Loucy (cell line): Measurements from ENCODE around the gene BABAM2.

Source experiments
- H2AFZ ChIP-seq: fragments of 200-600 bp; sonication (generic); 2 replicates; pipeline ENCODE4 v1.6.0; 2016; ENCODE audit warnings: antibody characterized with exemption, mild to moderate bottlenecking, low read length, moderate library complexity
- H3F3A ChIP-seq: fragments of 200-600 bp; 2 replicates; pipeline ENCODE4 v1.6.0; 2016; ENCODE audit warnings: antibody characterized with exemption, low read depth, mild to moderate bottlenecking
- H3K27me3 ChIP-seq: fragments of 200-600 bp; sonication (generic); 2 replicates; pipeline ENCODE4 v1.6.1; 2014; ENCODE audit warnings: low read length, mild to moderate bottlenecking; ENCODE audit not compliant: insufficient read depth, poor library complexity, severe bottlenecking
- H3K36me3 ChIP-seq: fragments of 200-600 bp; sonication (generic); 2 replicates; pipeline ENCODE4 v1.6.1; 2016; ENCODE audit warnings: low read length; ENCODE audit not compliant: insufficient read depth
- H3K4me1 ChIP-seq: fragments of 200-600 bp; sonication (generic); 2 replicates; pipeline ENCODE4 v1.5.1; 2014; ENCODE audit warnings: low read length, mild to moderate bottlenecking; ENCODE audit not compliant: insufficient read depth, poor library complexity, severe bottlenecking
- H3K4me2 ChIP-seq: fragments of 200-600 bp; sonication (generic); 2 replicates; pipeline ENCODE4 v1.6.0; 2014; ENCODE audit warnings: antibody characterized with exemption, low read length, low read depth, mild to moderate bottlenecking; ENCODE audit not compliant: poor library complexity, severe bottlenecking
- H3K4me3 ChIP-seq: fragments of 200-600 bp; sonication (generic); 2 replicates; pipeline ENCODE4 v1.5.1; 2014; ENCODE audit warnings: low read length, mild to moderate bottlenecking, mixed read lengths; ENCODE audit not compliant: poor library complexity, severe bottlenecking
- H3K79me2 ChIP-seq: fragments of 200-600 bp; sonication (generic); 2 replicates; pipeline ENCODE4 v1.6.1; 2014; ENCODE audit warnings: low read length; ENCODE audit not compliant: insufficient read depth
- H3K9ac ChIP-seq: fragments of 200-600 bp; sonication (generic); 2 replicates; pipeline ENCODE4 v1.6.0; 2014; ENCODE audit warnings: mild to moderate bottlenecking, low read depth, low read length, moderate library complexity; ENCODE audit not compliant: poor library complexity, severe bottlenecking
- H3K9me2 ChIP-seq: fragments of 200-600 bp; sonication (generic); replicated peaks from 2 replicates; pipeline ENCODE4 v1.6.1; 2016; ENCODE audit warnings: low read depth, low read length, mixed read lengths
- H3K9me3 ChIP-seq: fragments of 200-600 bp; sonication (generic); 2 replicates; pipeline ENCODE4 v1.6.1; 2014; ENCODE audit warnings: mild to moderate bottlenecking, antibody characterized with exemption, low read length, low read depth; ENCODE audit not compliant: insufficient read depth
- H4K20me1 ChIP-seq: fragments of 200-600 bp; sonication (generic); 2 replicates; pipeline ENCODE4 v1.6.0; 2014; ENCODE audit warnings: antibody characterized with exemption, low read length, mild to moderate bottlenecking; ENCODE audit not compliant: insufficient read depth, poor library complexity, severe bottlenecking
- CTCF ChIP-seq: fragments of 200-600 bp; sonication (generic); conservative IDR thresholded peaks from 2 replicates; pipeline ENCODE4 v1.5.1; 2014; ENCODE audit warnings: mild to moderate bottlenecking, antibody characterized with exemption, low read length
- EZH2phosphoT487 ChIP-seq: fragments of 200-600 bp; IDR thresholded peaks from 2 replicates; pipeline ENCODE4 v1.6.1; 2018; ENCODE audit warnings: antibody characterized with exemption, mild to moderate bottlenecking, moderate library complexity, borderline replicate concordance

BABAM2 gene

GRCh38 chr2:28161466-28161865, 270.9 kb downstream of the BABAM2 start:
- Histone ChIP-seq H3F3A (no peaks in the 10 kb centered on the region), H3K79me2 (no peaks in the 10 kb centered on the region), H3K36me3 (no peaks in the 10 kb centered on the region), H3K27me3 (no peaks in the 10 kb centered on the region), H3K9ac (no peak overlapping the region), H4K20me1 (no peaks in the 10 kb centered on the region), H2AFZ (no peak overlapping the region), H3K4me1 (no peaks in the 10 kb centered on the region), H3K4me2 (no peak overlapping the region), H3K4me3 (no peak overlapping the region), H3K9me2 (no peaks in the 10 kb centered on the region), H3K9me3 (0 out of 2 replicates have a peak, but pooled peaks cover 6% of the 10 kb centered on the region)
- TF ChIP-seq CTCF (no peak), EZH2phosphoT487 (no peak)

- H3K4me3 ChIP-seq: no peak overlapping the region
- no peaks in the 10 kb centered on the region for H3F3A ChIP-seq
- no peaks in the 10 kb centered on the region for H4K20me1 ChIP-seq
- H3K4me1 ChIP-seq: no peaks in the 10 kb centered on the region
- H3K79me2 ChIP-seq: no peaks in the 10 kb centered on the region
- H3K27me3 ChIP-seq: no peaks in the 10 kb centered on the region
- H3K36me3 ChIP-seq: no peaks in the 10 kb centered on the region
- no peak overlapping the region for H3K9ac ChIP-seq
- H3K4me2 ChIP-seq: no peak overlapping the region
- H3K9me3 ChIP-seq: no peaks in the 10 kb centered on the region
- H3K9me2 ChIP-seq: no peaks in the 10 kb centered on the region
- no peak overlapping the region for H2AFZ ChIP-seq
- TF ChIP-seq EZH2phosphoT487 (no peak), CTCF (no peak)
Observed at GRCh38 chr2:28162564-28162963, 272.0 kb downstream of the BABAM2 start.

GRCh38 chr2:28163028-28163427, 272.5 kb downstream of the BABAM2 start:
- Histone ChIP-seq H4K20me1 (no peaks in the 10 kb centered on the region), H3K9me3 (no peaks in the 10 kb centered on the region), H3K27me3 (no peaks in the 10 kb centered on the region), H3F3A (no peaks in the 10 kb centered on the region), H3K36me3 (no peaks in the 10 kb centered on the region), H3K9me2 (no peaks in the 10 kb centered on the region), H3K4me1 (no peaks in the 10 kb centered on the region), H3K79me2 (no peaks in the 10 kb centered on the region), H2AFZ (no peak overlapping the region), H3K4me3 (no peak overlapping the region), H3K4me2 (no peak overlapping the region), H3K9ac (no peak overlapping the region)
- TF ChIP-seq EZH2phosphoT487 (no peak), CTCF (no peak)
